ENCODE data around the gene PPP1R2B.
"Not testable (repeated sequence)": the region's sequence is repeated elsewhere in the genome, so short reads cannot be mapped to it uniquely, and the experiment has no call there.

DNA sequence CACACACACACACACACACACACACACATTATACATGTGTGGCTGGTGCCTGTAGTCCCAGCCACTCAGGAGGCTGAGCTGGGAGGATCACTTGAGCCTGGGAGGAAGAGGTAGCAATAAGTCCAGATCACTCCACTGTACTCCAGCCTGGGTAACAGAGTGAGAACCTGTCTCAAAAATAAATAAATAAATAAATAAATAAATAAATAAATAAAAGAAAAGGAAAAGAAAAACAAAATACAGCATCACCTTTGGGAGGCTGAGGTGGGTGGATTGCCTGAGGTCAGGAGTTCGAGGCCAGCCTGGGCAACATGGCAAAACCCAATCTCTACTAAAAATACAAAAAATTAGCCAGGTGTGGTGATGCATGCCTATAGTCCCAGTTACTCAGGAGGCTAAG lies 1.6 kb upstream of the PPP1R2B start:
- not testable (repeated sequence) for TF ChIP-seq CTCF (conservative IDR thresholded peaks at IDR 0.05 in 1 of 2, IDR thresholded peaks at IDR 0.05 in 1 of 2; ENCODE audit: extremely low read depth in 1 of 2, insufficient read depth in 1 of 2, low read depth in 1 of 2, low read length in 2 of 2); EZH2 (IDR thresholded peaks at IDR 0.05; ENCODE audit: borderline replicate concordance, low read length)
